Smooth muscle cell of the brain vasculature (primary cell): Measurements from ENCODE around the gene SLC6A2.

ENCODE experiments used
- DNase-seq: peaks from one replicate; pipeline ENCODE4 v3.0.0-alpha.2; 2012; ENCODE audit warnings: low read depth, low spot score

Gene SLC6A2

DNA sequence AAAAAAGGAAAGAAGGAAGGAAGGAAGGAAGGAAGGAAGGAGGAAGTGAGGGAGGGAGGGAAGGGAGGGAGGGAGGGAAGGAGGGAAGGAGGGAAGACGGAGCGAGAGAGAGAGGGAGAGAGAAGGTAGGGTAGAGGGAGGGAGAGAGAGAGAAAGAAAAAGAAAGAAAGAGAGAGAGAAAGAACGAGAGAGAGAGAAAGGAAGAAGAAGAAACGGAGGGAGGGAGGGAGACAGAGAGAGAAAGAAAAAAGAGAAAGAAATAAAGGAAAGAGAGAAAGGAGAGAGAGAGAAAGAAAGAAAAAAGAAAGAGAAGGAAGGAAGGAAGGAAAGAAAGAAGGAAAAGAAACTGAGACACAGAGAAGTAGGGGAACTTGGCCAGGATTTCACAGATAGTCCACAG is 8.4 kb upstream of the SLC6A2 start:
- no peak for DNase-seq

GRCh38 chr16:55647798-55648197 is 8.0 kb upstream of the SLC6A2 start:
- no peak for DNase-seq

DNA sequence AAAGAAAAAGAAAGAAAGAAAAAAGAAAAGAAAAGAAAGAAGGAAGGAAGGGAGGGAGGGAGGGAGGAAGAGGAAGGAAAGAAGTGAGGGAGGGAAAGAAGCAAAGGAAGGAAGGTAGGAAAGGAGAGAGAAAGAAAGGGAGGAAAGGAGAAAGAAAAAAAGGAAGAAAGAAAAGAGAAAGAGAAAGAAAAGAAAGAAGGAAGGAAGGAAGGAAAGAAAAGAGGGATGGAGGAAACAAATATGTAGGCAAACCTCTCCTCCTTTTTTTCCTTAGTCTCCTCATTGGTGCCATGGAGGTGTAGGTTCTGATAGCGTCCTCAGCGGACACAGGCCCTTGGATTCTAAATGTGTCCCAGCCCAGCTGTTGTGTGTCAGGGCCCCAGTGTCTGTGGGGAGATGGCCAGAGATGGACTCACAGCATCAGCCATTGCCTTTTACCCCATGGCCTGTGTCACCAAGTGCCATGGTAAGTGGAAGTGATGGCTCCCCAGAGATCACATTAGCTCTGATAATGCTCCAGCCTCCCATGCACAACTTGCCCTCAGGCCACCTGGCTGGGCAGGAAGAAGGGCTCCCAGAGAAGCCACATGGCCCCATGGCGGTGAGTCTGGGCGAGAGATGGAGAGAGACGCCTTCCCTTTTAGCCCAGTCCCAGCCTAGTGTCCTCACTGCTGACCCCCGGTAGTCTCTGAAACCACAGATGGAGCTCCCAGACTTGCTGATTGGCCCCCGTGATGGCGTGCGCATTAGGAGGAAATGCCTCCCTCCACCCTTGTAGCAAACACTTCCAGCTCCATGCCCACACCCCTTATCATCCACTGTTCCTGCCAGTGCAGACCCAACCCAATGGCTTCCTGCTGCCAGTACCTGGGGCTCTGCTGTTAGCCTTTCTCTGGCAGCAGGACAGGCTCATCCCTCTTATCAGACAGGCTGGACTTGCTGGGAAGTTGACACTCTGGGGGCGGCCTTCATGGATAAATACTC is 3.7 kb upstream of the SLC6A2 start:
- DNase-seq: no peak

- DNase-seq: no peak
Measured at GRCh38 chr16:55653106-55653505, 2.7 kb upstream of the SLC6A2 start.

- DNase-seq: no peak
Measured at GRCh38 chr16:55655381-55655896, 349 bp upstream of the SLC6A2 start.

GRCh38 chr16:55656691-55657092 is 904 bp downstream of the SLC6A2 start:
- DNase-seq: no peak

GRCh38 chr16:55657616-55658015 is 1.8 kb downstream of the SLC6A2 start:
- no peak for DNase-seq

DNA sequence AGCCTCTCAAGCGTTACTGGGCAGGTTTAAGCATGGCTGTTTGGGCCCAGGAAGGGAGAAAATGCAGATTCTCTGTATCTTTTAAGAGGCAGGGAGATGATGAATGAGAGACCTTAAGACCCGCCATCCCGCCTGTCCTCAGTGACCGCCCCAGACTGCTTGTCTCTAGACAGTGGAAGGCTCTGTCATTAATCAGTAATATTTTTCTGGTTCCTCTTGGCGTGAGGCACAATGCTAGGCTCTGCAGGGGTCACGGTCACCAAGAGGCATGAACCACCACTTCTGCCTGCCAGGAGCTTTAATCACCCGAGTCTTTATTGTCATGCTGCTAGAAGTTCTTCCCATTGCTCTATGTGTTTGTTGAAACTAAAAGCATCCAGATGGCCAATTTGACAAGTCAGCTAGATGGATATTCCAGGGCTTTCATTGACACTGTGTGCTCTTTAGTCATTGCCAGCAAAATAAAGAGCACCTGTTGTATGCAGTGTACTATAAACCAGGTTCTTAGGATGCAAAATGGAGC is 3.2 kb downstream of the SLC6A2 start:
- no peak for DNase-seq

DNA sequence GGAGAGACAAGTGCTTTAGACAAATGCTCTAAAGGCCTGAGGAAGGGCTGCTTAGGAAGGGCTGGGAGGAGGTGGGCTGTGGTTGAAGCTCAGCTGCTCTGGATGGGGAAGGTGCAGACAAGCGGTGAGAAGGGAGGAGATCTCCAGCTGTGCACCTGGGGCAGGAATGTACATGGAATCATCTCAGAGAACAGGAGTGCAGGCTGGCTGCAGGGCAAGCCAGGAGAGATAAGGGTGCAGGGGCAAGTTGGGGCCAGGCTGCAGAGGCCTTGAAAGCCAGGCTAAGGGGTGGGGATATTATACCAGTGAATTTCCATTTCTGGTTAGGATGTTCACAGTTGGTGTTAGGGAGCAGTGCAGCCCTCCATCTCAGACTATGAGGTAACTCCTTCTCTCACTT is 4.2 kb downstream of the SLC6A2 start:
- no peak for DNase-seq

- DNase-seq: no peak
Measured at GRCh38 chr16:55660828-55661227, 5.0 kb downstream of the SLC6A2 start.

DNA sequence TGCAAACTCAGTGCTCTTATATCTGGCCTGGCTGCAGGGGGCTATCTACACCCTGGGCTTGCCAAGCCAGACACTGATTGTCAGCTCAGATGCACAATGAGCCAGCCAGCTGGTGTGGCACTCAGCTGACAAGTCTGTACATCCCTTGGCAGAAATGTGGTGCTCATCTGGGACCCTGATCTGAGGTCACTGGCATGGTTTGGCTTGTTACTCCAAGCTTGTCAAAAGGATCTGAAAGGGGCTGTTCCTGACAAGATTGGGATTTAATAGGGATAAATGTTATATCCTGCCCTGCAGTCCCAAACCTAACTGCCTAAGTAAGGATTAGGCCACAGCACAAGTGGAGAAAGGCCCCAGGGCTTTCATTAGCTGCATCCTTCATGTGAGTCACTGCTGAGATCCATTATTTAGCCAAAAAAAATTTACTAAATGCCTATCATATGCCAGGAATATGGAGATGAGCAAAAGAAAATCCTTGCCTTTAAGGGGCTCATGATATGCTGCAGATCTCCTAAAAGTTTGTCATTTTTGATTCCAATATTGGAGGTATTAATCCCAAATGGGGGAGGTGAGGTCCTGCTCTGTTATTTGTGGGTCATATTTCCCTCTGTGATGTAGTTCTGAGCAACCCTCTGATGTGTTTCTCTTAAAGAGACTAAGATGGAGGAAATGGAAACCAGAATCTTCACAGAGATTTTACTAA is 6.3 kb downstream of the SLC6A2 start:
- no peak for DNase-seq

DNA sequence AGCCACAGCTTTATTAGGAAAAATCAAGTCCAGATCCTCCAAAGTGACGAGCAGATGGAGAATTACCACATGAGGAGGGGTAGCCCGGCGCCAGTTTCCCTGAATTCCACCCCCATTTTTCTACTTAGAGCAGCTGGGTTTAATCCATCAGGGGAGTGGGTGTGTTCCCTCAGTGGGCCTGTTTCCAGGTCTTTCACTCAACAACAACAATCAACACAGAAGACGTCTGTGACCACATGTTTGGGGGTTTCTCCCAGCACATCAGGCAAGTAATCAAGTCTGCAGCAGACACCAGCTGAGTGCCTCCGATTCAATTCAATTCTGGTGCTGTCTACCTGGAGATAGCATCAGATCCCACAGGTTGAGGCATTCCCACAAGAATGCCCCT is 6.8 kb downstream of the SLC6A2 start:
- no peak for DNase-seq

GRCh38 chr16:55663225-55663624 is 7.4 kb downstream of the SLC6A2 start:
- no peak for DNase-seq

DNA sequence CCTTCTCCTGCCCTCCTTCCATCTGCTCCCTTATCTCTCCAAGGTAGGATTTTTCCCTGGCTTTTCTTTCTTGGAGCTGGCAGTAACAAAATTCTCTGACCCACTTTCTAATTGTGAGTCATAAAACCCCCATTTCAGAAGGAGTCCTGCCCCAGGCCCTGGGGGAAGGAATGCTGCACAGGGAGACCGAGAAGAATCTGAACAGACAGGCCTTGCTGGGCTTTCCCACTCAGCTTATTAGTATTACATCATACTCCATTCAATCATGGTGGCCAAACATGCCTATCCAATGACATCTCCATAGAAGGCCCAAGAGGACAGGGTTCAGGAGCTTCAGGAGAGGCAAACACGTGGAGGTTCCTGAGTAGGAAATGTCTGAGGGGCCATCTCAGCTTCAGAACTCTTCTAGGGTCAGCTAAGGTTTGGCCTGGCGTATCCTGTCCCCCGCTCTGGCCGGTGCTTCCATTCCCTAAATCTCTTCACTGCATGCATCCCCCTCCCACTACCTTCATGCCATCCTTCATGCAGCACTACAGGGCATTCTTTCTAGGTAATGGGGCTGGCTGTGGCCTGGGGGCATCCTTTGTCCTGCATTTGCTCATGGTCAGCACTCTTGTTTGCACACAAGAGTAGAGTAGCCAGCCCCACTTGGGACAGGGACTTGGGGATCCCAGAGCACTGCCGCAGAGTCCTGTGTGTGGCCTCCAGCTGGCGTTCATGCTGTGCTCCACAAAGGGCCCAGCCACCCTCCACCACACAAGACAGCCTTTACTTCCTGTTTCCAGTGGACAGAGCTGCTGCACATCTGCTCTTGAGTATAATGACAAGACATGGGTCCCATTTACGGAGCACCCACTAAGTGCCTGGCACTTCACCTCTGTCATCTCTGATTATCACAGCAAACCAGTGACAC is 8.2 kb downstream of the SLC6A2 start:
- no peak for DNase-seq

DNA sequence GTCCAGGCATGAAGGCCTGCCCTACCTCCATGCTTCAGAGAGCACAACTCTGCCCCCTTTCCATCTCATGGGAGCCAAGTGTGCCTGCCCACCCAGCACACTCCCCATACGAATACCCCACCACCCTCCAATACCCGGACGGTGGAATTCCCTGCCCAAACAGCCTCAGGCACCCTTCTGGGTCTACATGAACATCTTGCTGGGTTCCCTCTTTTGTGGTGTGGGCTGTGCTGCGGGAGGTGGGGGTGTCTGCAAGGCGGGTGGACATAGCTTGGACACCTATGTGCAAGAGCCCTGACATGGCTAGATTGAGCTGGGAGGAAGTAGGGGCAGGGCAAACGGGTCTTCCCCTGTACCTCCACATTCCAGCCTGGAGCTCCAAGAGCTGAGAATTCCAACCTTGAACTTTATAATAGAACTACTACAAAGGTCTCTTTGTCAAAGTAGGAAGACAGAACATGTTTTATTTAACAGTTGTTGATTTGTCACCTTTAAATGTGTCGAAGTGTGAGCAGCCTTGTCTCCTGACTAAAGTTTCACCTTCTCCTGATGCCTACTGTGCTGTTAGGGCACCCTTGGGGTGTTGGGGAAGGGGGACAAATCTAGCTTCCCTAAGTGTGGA is 9.1 kb downstream of the SLC6A2 start:
- no peak for DNase-seq

GRCh38 chr16:55665511-55665910 is 9.7 kb downstream of the SLC6A2 start:
- no peak for DNase-seq

DNA sequence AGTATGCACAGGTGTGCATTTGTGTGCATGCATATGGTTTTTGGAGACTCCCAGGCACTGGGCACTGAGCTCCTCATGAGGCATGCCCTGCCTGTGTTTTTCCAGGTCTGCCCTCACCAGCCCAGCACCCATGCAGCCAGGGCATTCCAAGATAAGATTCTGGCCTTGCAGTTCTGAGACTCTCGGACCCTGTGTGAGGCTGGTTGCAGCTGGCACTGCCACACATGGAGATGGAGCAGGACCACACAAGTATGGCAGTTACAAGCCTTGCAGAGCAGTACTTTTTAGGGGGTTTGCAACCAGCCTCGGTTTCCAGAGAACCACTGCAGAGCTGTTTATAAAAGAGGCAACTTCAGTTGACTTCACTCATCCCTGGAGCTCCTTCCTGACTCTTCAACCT is 10.2 kb downstream of the SLC6A2 start:
- DNase-seq: no peak

DNA sequence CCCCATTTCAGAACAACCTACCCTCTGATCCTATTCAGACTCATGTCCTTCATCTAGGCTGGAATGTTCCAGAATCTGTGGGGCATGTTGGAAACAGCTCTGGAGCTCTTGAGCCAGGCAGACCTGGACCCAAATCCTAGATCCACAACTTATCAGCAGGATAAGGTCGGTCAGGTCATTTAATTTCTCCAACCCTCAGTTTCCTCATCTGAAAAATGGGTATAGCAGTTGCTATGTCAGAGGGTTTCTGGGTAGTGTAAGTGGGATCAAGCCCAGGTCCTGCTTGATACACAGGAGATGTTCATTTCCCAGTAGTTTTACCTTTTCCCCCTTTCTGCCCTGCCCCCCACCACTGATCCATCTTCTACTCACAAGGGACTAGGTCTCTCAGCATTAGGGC is 12.0 kb downstream of the SLC6A2 start:
- no peak for DNase-seq

GRCh38 chr16:55668340-55669281 is 12.8 kb downstream of the SLC6A2 start:
- no peak for DNase-seq
